CD14-positive monocyte (primary cell): ENCODE measurements around the gene CADM1. TPM values are rescaled to one million over a fixed set of nuclear protein-coding genes. Genes with fewer than 3 reads are reported as not detected.

ENCODE experiments used
- DNase-seq, 3 donors: peaks; one replicate each; pipeline ENCODE4 v3.0.0-alpha.2; 2011 to 2022
- H2AFZ ChIP-seq: 2 replicates; pipeline ENCODE4 v1.6.0; 2012; ENCODE audit warnings: mild to moderate bottlenecking, low read depth, low read length, inconsistent platforms; ENCODE audit not compliant: insufficient read depth, poor library complexity, severe bottlenecking
- H3K27ac ChIP-seq, 2 donors: 1 replicate in 1 of 2; 2 replicates in 1 of 2; pipeline ENCODE4 v1.5.1; 2012 to 2013; ENCODE audit warnings: low read length in 2 of 2, control low read depth in 1 of 2, inconsistent platforms in 1 of 2, low read depth in 1 of 2, mild to moderate bottlenecking in 1 of 2
- H3K27me3 ChIP-seq, 2 donors: one replicate each; pipeline versions ENCODE4 v1.6.0 to v1.6.1; 2011 to 2013; ENCODE audit warnings: low read length in 2 of 2; ENCODE audit not compliant: control insufficient read depth in 2 of 2, insufficient read depth in 2 of 2
- H3K36me3 ChIP-seq, 2 donors: replicated peaks in 1 of 2; 1 replicate in 1 of 2; 2 replicates in 1 of 2; pipeline versions ENCODE4 v1.5.1 to v1.6.1; 2012 to 2013; ENCODE audit warnings: low read length in 2 of 2, control low read depth in 1 of 2, inconsistent platforms in 1 of 2, mild to moderate bottlenecking in 1 of 2; ENCODE audit not compliant: insufficient read depth in 2 of 2, control insufficient read depth in 1 of 2
- H3K4me1 ChIP-seq, 2 donors: 1 replicate in 1 of 2; 2 replicates in 1 of 2; pipeline versions ENCODE4 v1.5.1 to v1.6.1; 2012 to 2013; ENCODE audit warnings: low read length in 2 of 2, control low read depth in 1 of 2, inconsistent platforms in 1 of 2, mild to moderate bottlenecking in 1 of 2, moderate library complexity in 1 of 2; ENCODE audit not compliant: insufficient read depth in 2 of 2, control insufficient read depth in 1 of 2
- H3K4me2 ChIP-seq: replicated peaks from 2 replicates; pipeline ENCODE3; 2012; ENCODE audit warnings: low read length, moderate library complexity, mild to moderate bottlenecking; ENCODE audit not compliant: poor library complexity, severe bottlenecking; ENCODE audit errors: extremely low read depth
- H3K4me3 ChIP-seq, 3 experiments: fragments of 200-600 bp in 1 of 3; sonication (generic) in 1 of 3; replicated peaks in 1 of 3; 1 replicate in 2 of 3; 2 replicates in 1 of 3; pipeline ENCODE4 v1.5.1; 2011 to 2013; ENCODE audit warnings: low read length in 3 of 3, mild to moderate bottlenecking in 3 of 3, control low read depth in 2 of 3, low read depth in 2 of 3, inconsistent platforms in 1 of 3, moderate library complexity in 1 of 3
- H3K79me2 ChIP-seq: 2 replicates; pipeline ENCODE4 v1.6.0; 2012; ENCODE audit warnings: mild to moderate bottlenecking, control low read depth, inconsistent platforms, low read length, moderate library complexity; ENCODE audit not compliant: insufficient read depth
- H3K9ac ChIP-seq: 2 replicates; pipeline ENCODE4 v1.6.0; 2017; ENCODE audit warnings: low read length, mild to moderate bottlenecking; ENCODE audit not compliant: insufficient read depth, poor library complexity, severe bottlenecking
- H3K9me3 ChIP-seq, 2 donors: replicated peaks in 1 of 2; 1 replicate in 1 of 2; 2 replicates in 1 of 2; pipeline versions ENCODE4 v1.5.1 to v1.6.1; 2012 to 2013; ENCODE audit warnings: low read length in 2 of 2, control low read depth in 1 of 2; ENCODE audit not compliant: control insufficient read depth in 1 of 2, insufficient read depth in 1 of 2
- H4K20me1 ChIP-seq: 2 replicates; pipeline ENCODE4 v1.6.0; 2012; ENCODE audit warnings: mild to moderate bottlenecking, low read length, control low read depth, moderate library complexity; ENCODE audit not compliant: insufficient read depth
- H3K27ac Mint-ChIP-seq, 7 donors: one replicate each; pipeline ENCODE4 v1.8.0; 2020; ENCODE audit warnings: mild to moderate bottlenecking in 7 of 7, mixed read lengths in 7 of 7, moderate library complexity in 6 of 7, inconsistent platforms in 2 of 7
- H3K27me3 Mint-ChIP-seq, 3 donors: one replicate each; pipeline ENCODE4 v1.8.0; 2021 to 2022; ENCODE audit warnings: low read depth in 3 of 3, mild to moderate bottlenecking in 3 of 3, mixed read lengths in 3 of 3, moderate library complexity in 3 of 3, inconsistent platforms in 1 of 3
- H3K36me3 Mint-ChIP-seq, 2 donors: one replicate each; pipeline ENCODE4 v1.8.0; 2020; ENCODE audit warnings: mixed read lengths in 2 of 2, inconsistent platforms in 1 of 2, mild to moderate bottlenecking in 1 of 2
- H3K4me1 Mint-ChIP-seq: one replicate; pipeline ENCODE4 v1.8.0; 2020; ENCODE audit warnings: mild to moderate bottlenecking, mixed read lengths
- H3K4me3 Mint-ChIP-seq, 2 donors: one replicate each; pipeline ENCODE4 v1.8.0; 2020; ENCODE audit warnings: mild to moderate bottlenecking in 2 of 2, mixed read lengths in 2 of 2, moderate library complexity in 1 of 2
- H3K9me3 Mint-ChIP-seq, 7 donors: one replicate each; pipeline ENCODE4 v1.8.0; 2020 to 2022; ENCODE audit warnings: mixed read lengths in 7 of 7, mild to moderate bottlenecking in 6 of 7, moderate library complexity in 6 of 7, inconsistent platforms in 2 of 7
- CTCF ChIP-seq: fragments of 200-600 bp; IDR thresholded peaks from one replicate; pipeline ENCODE4 v1.8.0; 2022; ENCODE audit warnings: antibody characterized with exemption, mild to moderate bottlenecking
- WGBS: methylation state at CpG from one replicate; pipeline ENCODE4 v1.1.5; 2013; ENCODE audit warnings: missing lambda C conversion rate; ENCODE audit not compliant: insufficient coverage; 5-methylcytosine and 5-hydroxymethylcytosine counted together
- intact Hi-C, 2 donors: fragments of 100-400 bp; cut with micrococcal nuclease; formaldehyde crosslinking; loops; one replicate each; pipeline versions ENCODE4 v1.15.0 to v1.15.1; 2023
- polyA plus RNA-seq, 3 donors: library from polyadenylated mRNA; depleted of rRNA in 1 of 3; unstranded in 2 of 3; stranded (reverse) in 1 of 3; fragments of 300-500 nt in 2 of 3; fragments of >200 nt in 1 of 3; fragmentation: Illumina TruSeq in 2 of 3; gene quantifications; 1 replicate in 2 of 3; 2 replicates in 1 of 3; pipeline ENCODE4 v1.2.3, GENCODE V29; 2012 to 2021

CADM1 gene
- polyA plus RNA-seq, 3 donors = not detected

GRCh38 chr11:115191761-115192160 is 312.5 kb downstream of the CADM1 start:
- Histone ChIP-seq H3K4me3 (no peak overlapping the region), H3K4me1 (no peaks in the 10 kb centered on the region), H3K4me2 (no peak overlapping the region), H2AFZ (no peak overlapping the region), H3K79me2 (no peaks in the 10 kb centered on the region), H3K9me3 (no peaks in the 10 kb centered on the region), H3K27me3 (no peaks in the 10 kb centered on the region), H4K20me1 (no peaks in the 10 kb centered on the region), H3K36me3 (no peaks in the 10 kb centered on the region), H3K9ac (no peak overlapping the region), H3K27ac (no peak overlapping the region)
- TF ChIP-seq CTCF = no peak
- Mint-ChIP-seq H3K36me3 (no peaks in the 10 kb centered on the region), H3K9me3 (peaks cover 0 to 2% (median 0%) of the 10 kb centered on the region in 7 donors), H3K4me3 (no peak overlapping the region), H3K27ac (no peak overlapping the region), H3K27me3 (peaks cover 0 to 1% (median 0%) of the 10 kb centered on the region in 3 donors), H3K4me1 (no peaks in the 10 kb centered on the region)
- DNase-seq = no peak
- intact Hi-C loops = no loop called here

GRCh38 chr11:115190196-115190595 is 314.0 kb downstream of the CADM1 start:
- Histone ChIP-seq H3K27ac (no peak overlapping the region), H3K4me2 (no peak overlapping the region), H3K4me1 (no peaks in the 10 kb centered on the region), H2AFZ (no peak overlapping the region), H3K9me3 (no peaks in the 10 kb centered on the region), H3K36me3 (no peaks in the 10 kb centered on the region), H4K20me1 (no peaks in the 10 kb centered on the region), H3K4me3 (no peak overlapping the region), H3K79me2 (no peaks in the 10 kb centered on the region), H3K9ac (no peak overlapping the region), H3K27me3 (no peaks in the 10 kb centered on the region)
- Mint-ChIP-seq H3K4me1 (no peaks in the 10 kb centered on the region), H3K9me3 (peaks cover 0 to 3% (median 0%) of the 10 kb centered on the region in 7 donors), H3K27ac (no peak overlapping the region), H3K27me3 (peaks cover 0 to 1% (median 0%) of the 10 kb centered on the region in 3 donors), H3K36me3 (no peaks in the 10 kb centered on the region), H3K4me3 (no peak overlapping the region)
- intact Hi-C loops = no loop called here
- no peak for DNase-seq
- no peak for TF ChIP-seq CTCF
- WGBS = no CpG with 5 or more reads among the region's 1 CpG
